HepG2 (cell line): ENCODE measurements around the gene MYD88. TPM values are rescaled to one million over a fixed set of nuclear protein-coding genes. Genes with fewer than 3 reads are reported as not detected.

Experiments
- MED13 ChIP-seq: sonication (generic); formaldehyde crosslinking; IDR thresholded peaks from 2 replicates; pipeline ENCODE4 v1.5.0; 2020; ENCODE audit warnings: missing genetic modification reagents
- NR2C2 ChIP-seq: sonication (generic); formaldehyde crosslinking; IDR thresholded peaks from 2 replicates; pipeline ENCODE4 v1.4.0; 2020; ENCODE audit warnings: missing genetic modification reagents, mild to moderate bottlenecking, moderate library complexity, borderline replicate concordance
- NR2F6 ChIP-seq, 2 experiments: IDR thresholded peaks; 2 replicates each; pipeline ENCODE4 v1.6.1; 2016; ENCODE audit warnings: antibody characterized with exemption in 1 of 2, mild to moderate bottlenecking in 1 of 2
- PAX8 ChIP-seq: sonication (generic); formaldehyde crosslinking; IDR thresholded peaks from 2 replicates; pipeline ENCODE4 v1.8.0; 2022; ENCODE audit warnings: mild to moderate bottlenecking, missing genetic modification reagents, borderline replicate concordance
- PHF20 ChIP-seq: sonication (generic); formaldehyde crosslinking; IDR thresholded peaks from 2 replicates; pipeline ENCODE4 v1.5.0; 2020; ENCODE audit warnings: mild to moderate bottlenecking, missing genetic modification reagents
- PHF8 ChIP-seq: sonication (generic); formaldehyde crosslinking; IDR thresholded peaks from 2 replicates; pipeline ENCODE4 v1.5.0; 2020; ENCODE audit warnings: missing genetic modification reagents
- U2AF1 ChIP-seq: fragments of 200-400 bp; formaldehyde crosslinking; optimal IDR thresholded peaks from 2 replicates; pipeline ENCODE3; 2017; ENCODE audit warnings: mild to moderate bottlenecking, low read depth, low read length
- ZBTB20 ChIP-seq: sonication (generic); formaldehyde crosslinking; IDR thresholded peaks from 2 replicates; pipeline ENCODE4 v1.8.1; 2023; ENCODE audit warnings: missing genetic modification reagents, low read depth, mild to moderate bottlenecking, borderline replicate concordance
- ZNF331 ChIP-seq: sonication (generic); formaldehyde crosslinking; IDR thresholded peaks from 2 replicates; pipeline ENCODE4 v1.4.0; 2020; ENCODE audit warnings: missing genetic modification reagents
- ZNF883 ChIP-seq: sonication (generic); formaldehyde crosslinking; IDR thresholded peaks from 2 replicates; pipeline ENCODE4 v1.5.1; 2020; ENCODE audit warnings: mild to moderate bottlenecking, missing genetic modification reagents; ENCODE audit errors: not compliant biosample characterization
- polyA plus RNA-seq, 8 experiments: library from polyadenylated mRNA; depleted of rRNA in 3 of 8; stranded (reverse) in 7 of 8; unstranded in 1 of 8; fragments of >200 nt; fragmentation: Illumina TruSeq in 4 of 8; extraction: Trizol in 4 of 8; gene quantifications; 2 replicates each; pipeline versions ENCODE4 v1.2.1 to v1.2.3, GENCODE V29; 2011 to 2016; ENCODE audit warnings: low read depth in 4 of 8, missing spikeins in 1 of 8, mixed read lengths in 1 of 8; ENCODE audit not compliant: insufficient read depth in 1 of 8
- total RNA-seq, 5 experiments: library from RNA; depleted of rRNA; stranded (reverse); fragments of >200 nt; fragmentation: Illumina TruSeq; extraction: Trizol; gene quantifications; 2 replicates each; pipeline ENCODE4 v1.2.3, GENCODE V29; 2016; ENCODE audit warnings: low read depth in 1 of 5
- TF ChIP-seq, protein P1 (sequence below): sonication (generic); formaldehyde crosslinking; IDR thresholded peaks from 2 replicates; pipeline ENCODE4 v1.4.0; 2020; ENCODE audit warnings: mild to moderate bottlenecking, missing genetic modification reagents
- TF ChIP-seq, protein P2 (sequence below): sonication (generic); formaldehyde crosslinking; IDR thresholded peaks from 2 replicates; pipeline ENCODE4 v1.4.0; 2020; ENCODE audit warnings: missing genetic modification reagents, low read depth, mild to moderate bottlenecking, borderline replicate concordance
- TF ChIP-seq, protein P3 (sequence below): IDR thresholded peaks from 2 replicates; pipeline ENCODE4 v1.6.1; 2012; ENCODE audit warnings: low read length, improper control_type of control experiment
- TF ChIP-seq, protein P4 (sequence below): sonication (generic); formaldehyde crosslinking; IDR thresholded peaks from 2 replicates; pipeline ENCODE4 v1.5.0; 2020; ENCODE audit warnings: missing genetic modification reagents

MYD88 gene
- total and polyA plus RNA-seq, 2 of the 13 experiments (the other 11 are each of a cell fraction or from before 2014, with no cell fraction given), result 7.6 to 32.7 TPM

DNA sequence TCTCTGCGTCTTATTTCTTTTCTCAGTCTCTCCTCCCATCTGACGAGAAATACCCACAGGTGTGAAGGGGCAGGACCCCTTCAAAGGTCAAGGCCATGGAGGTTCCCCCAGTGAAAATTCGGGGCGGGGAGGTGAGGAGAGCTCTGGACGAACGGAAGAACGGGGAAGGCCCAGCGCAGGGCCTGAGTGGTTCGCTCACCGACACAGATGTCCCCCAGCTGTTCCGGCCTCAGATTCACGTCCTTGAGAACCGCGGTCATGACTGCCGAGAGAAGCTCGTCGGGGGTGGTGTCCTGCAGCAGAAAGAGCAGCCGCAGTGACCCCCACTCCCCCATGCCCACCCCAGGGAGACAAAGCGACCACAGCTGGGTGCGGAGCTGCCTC is 2.1 kb upstream of the MYD88 start (continued):
- TF ChIP-seq, protein P1, sequence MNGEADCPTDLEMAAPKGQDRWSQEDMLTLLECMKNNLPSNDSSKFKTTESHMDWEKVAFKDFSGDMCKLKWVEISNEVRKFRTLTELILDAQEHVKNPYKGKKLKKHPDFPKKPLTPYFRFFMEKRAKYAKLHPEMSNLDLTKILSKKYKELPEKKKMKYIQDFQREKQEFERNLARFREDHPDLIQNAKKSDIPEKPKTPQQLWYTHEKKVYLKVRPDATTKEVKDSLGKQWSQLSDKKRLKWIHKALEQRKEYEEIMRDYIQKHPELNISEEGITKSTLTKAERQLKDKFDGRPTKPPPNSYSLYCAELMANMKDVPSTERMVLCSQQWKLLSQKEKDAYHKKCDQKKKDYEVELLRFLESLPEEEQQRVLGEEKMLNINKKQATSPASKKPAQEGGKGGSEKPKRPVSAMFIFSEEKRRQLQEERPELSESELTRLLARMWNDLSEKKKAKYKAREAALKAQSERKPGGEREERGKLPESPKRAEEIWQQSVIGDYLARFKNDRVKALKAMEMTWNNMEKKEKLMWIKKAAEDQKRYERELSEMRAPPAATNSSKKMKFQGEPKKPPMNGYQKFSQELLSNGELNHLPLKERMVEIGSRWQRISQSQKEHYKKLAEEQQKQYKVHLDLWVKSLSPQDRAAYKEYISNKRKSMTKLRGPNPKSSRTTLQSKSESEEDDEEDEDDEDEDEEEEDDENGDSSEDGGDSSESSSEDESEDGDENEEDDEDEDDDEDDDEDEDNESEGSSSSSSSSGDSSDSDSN (CRISPR knock-in tag), result 0 out of 2 replicates have a peak, but pooled peaks have one; percentile 16
- TF ChIP-seq U2AF1 (peak; percentile 3), PHF8 (peak; percentile 25), ZNF331 (CRISPR knock-in tag) (0 out of 2 replicates have a peak, but pooled peaks have one; percentile 16), NR2F6 (IDR thresholded peaks at IDR 0.05) (peak; percentile 79; the same call in 1 of the 2 replicates), NR2F6 (CRISPR knock-in tag; IDR thresholded peaks at IDR 0.05) (peak; percentile 39; the same call in 1 of the 2 replicates), NR2C2 (CRISPR knock-in tag) (0 out of 2 replicates have a peak, but pooled peaks have one; percentile 11), ZBTB20 (CRISPR knock-in tag) (no peak), PHF20 (CRISPR knock-in tag) (no peak; the same call in 1 of the 2 replicates), PAX8 (CRISPR knock-in tag) (0 out of 2 replicates have a peak, but pooled peaks have one; percentile 69), MED13 (CRISPR knock-in tag) (0 out of 2 replicates have a peak, but pooled peaks have one; percentile 33), ZNF883 (CRISPR knock-in tag) (peak; percentile 71)
- TF ChIP-seq, protein P2, sequence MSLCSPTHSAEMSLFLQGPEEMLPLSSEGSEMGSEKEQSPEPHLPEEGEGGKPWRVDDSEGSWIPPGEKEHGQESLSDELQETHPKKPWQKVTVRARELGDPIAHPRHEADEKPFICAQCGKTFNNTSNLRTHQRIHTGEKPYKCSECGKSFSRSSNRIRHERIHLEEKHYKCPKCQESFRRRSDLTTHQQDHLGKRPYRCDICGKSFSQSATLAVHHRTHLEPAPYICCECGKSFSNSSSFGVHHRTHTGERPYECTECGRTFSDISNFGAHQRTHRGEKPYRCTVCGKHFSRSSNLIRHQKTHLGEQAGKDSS (CRISPR knock-in tag), result peak; percentile 2; the same call in 1 of the 2 replicates
- TF ChIP-seq, protein P3, sequence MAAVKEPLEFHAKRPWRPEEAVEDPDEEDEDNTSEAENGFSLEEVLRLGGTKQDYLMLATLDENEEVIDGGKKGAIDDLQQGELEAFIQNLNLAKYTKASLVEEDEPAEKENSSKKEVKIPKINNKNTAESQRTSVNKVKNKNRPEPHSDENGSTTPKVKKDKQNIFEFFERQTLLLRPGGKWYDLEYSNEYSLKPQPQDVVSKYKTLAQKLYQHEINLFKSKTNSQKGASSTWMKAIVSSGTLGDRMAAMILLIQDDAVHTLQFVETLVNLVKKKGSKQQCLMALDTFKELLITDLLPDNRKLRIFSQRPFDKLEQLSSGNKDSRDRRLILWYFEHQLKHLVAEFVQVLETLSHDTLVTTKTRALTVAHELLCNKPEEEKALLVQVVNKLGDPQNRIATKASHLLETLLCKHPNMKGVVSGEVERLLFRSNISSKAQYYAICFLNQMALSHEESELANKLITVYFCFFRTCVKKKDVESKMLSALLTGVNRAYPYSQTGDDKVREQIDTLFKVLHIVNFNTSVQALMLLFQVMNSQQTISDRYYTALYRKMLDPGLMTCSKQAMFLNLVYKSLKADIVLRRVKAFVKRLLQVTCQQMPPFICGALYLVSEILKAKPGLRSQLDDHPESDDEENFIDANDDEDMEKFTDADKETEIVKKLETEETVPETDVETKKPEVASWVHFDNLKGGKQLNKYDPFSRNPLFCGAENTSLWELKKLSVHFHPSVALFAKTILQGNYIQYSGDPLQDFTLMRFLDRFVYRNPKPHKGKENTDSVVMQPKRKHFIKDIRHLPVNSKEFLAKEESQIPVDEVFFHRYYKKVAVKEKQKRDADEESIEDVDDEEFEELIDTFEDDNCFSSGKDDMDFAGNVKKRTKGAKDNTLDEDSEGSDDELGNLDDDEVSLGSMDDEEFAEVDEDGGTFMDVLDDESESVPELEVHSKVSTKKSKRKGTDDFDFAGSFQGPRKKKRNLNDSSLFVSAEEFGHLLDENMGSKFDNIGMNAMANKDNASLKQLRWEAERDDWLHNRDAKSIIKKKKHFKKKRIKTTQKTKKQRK, result no peak
- TF ChIP-seq, protein P4, sequence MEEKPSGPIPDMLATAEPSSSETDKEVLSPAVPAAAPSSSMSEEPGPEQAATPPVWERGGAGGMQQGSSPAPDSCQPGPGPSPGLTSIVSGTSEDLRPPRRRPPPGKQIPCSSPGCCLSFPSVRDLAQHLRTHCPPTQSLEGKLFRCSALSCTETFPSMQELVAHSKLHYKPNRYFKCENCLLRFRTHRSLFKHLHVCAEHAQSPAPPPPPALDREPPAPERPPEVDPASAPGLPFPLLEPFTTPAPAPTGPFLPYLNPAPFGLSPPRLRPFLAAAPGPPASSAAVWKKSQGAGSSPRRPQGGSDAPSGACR (CRISPR knock-in tag), result peak; percentile 84
